H1 (cell line): Measurements from ENCODE around the gene LACTB. TPM values are rescaled to one million over a fixed set of nuclear protein-coding genes. Genes with fewer than 3 reads are reported as not detected.

ENCODE experiments used
- CTCF ChIA-PET: fragments of 300-600 bp; sonication (Branson Sonifier 250); formaldehyde crosslinking; loops from one replicate; lab custom pipeline; 2021; ENCODE audit not compliant: partially characterized antibody; lab: Charles Lee
- POLR2A ChIA-PET: fragments of 300-600 bp; sonication (Branson Sonifier 250); formaldehyde crosslinking; loops from one replicate; lab custom pipeline; 2021; ENCODE audit warnings: inconsistent platforms; ENCODE audit not compliant: partially characterized antibody; lab: Charles Lee
- DNase-seq, 2 experiments: peaks; one replicate each; pipeline versions ENCODE4 v3.0.0 to v3.0.0-alpha.2; 2010 to 2022; ENCODE audit warnings: low spot score in 2 of 2, low read depth in 1 of 2, mixed read lengths in 1 of 2
- FAIRE-seq: peaks from 2 replicates; lab custom pipeline; 2011; peaks lifted over from hg19 to GRCh38; lab: Jason Lieb, UNC
- H2AFZ ChIP-seq: 2 replicates; pipeline ENCODE4 v1.8.1; 2012; ENCODE audit warnings: low read length, inconsistent platforms
- H2AK5ac ChIP-seq: 2 replicates; pipeline ENCODE4 v1.6.1; 2013; ENCODE audit warnings: low read depth, low read length
- H2BK120ac ChIP-seq: replicated peaks from 2 replicates; pipeline ENCODE3; 2013; ENCODE audit warnings: low read depth, low read length, inconsistent platforms
- H2BK12ac ChIP-seq: 2 replicates; pipeline ENCODE4 v1.6.1; 2013; ENCODE audit warnings: low read depth, low read length
- H2BK15ac ChIP-seq: 2 replicates; pipeline ENCODE4 v1.6.1; 2013; ENCODE audit warnings: low read length
- H2BK20ac ChIP-seq: 2 replicates; pipeline ENCODE4 v1.6.1; 2013; ENCODE audit warnings: low read length
- H2BK5ac ChIP-seq: 2 replicates; pipeline ENCODE4 v1.6.1; 2013; ENCODE audit warnings: low read depth, low read length
- H3K14ac ChIP-seq: 2 replicates; pipeline ENCODE4 v1.6.1; 2013; ENCODE audit warnings: inconsistent platforms; ENCODE audit not compliant: insufficient read length
- H3K18ac ChIP-seq: 2 replicates; pipeline ENCODE4 v1.6.1; 2013; ENCODE audit warnings: low read length; ENCODE audit errors: extremely low read depth
- H3K23ac ChIP-seq: 2 replicates; pipeline ENCODE4 v1.6.1; 2013; ENCODE audit warnings: inconsistent platforms; ENCODE audit not compliant: insufficient read length
- H3K23me2 ChIP-seq: 2 replicates; pipeline ENCODE4 v1.6.1; 2013; ENCODE audit warnings: low read depth, low read length
- H3K27ac ChIP-seq: 2 replicates; pipeline ENCODE4 v1.6.1; 2011; ENCODE audit warnings: low read depth, low read length, inconsistent platforms
- H3K27me3 ChIP-seq, 4 experiments: replicated peaks in 1 of 4; 1 replicate in 1 of 4; 2 replicates in 3 of 4; pipeline versions ENCODE4 v1.6.1 to v1.8.1; 2011 to 2013; ENCODE audit warnings: low read length in 3 of 4, mild to moderate bottlenecking in 3 of 4, inconsistent platforms in 2 of 4, mixed read lengths in 2 of 4, moderate library complexity in 1 of 4; ENCODE audit not compliant: control insufficient read depth in 3 of 4, insufficient read depth in 3 of 4; ENCODE audit errors: extremely low read depth in 1 of 4
- H3K36me3 ChIP-seq, 4 experiments: 2 replicates each; pipeline versions ENCODE4 v1.6.1 to v1.8.1; 2011 to 2013; ENCODE audit warnings: mild to moderate bottlenecking in 4 of 4, low read length in 3 of 4, moderate library complexity in 2 of 4, control low read depth in 1 of 4, inconsistent platforms in 1 of 4; ENCODE audit not compliant: insufficient read depth in 4 of 4, control insufficient read depth in 2 of 4
- H3K4ac ChIP-seq: replicated peaks from 2 replicates; pipeline ENCODE3; 2013; ENCODE audit warnings: low read length, low read depth, mixed read lengths, inconsistent platforms; ENCODE audit not compliant: insufficient read length
- H3K4me1 ChIP-seq, 4 experiments: replicated peaks in 1 of 4; 1 replicate in 1 of 4; 2 replicates in 3 of 4; pipeline versions ENCODE4 v1.6.1 to v1.8.1; 2011 to 2013; ENCODE audit warnings: low read length in 3 of 4, inconsistent platforms in 2 of 4, mixed read lengths in 1 of 4; ENCODE audit not compliant: insufficient read depth in 4 of 4, control insufficient read depth in 3 of 4
- H3K4me2 ChIP-seq, 2 experiments: 2 replicates each; pipeline versions ENCODE4 v1.6.1 to v1.8.1; 2011 to 2013; ENCODE audit warnings: low read depth in 2 of 2, low read length in 2 of 2, control low read depth in 1 of 2, inconsistent platforms in 1 of 2, mild to moderate bottlenecking in 1 of 2; ENCODE audit not compliant: insufficient read depth in 1 of 2
- H3K4me3 ChIP-seq, 4 experiments: fragments of 200-600, 300-600 bp in 1 of 4; sonication (generic), shearing (Covaris generic), sonication (Bioruptor Twin) in 1 of 4; 2 replicates each; pipeline versions ENCODE4 v1.5.1 to v1.8.1; 2011 to 2016; ENCODE audit warnings: low read length in 4 of 4, low read depth in 3 of 4, control low read depth in 2 of 4, inconsistent platforms in 2 of 4, mild to moderate bottlenecking in 2 of 4, mixed read lengths in 1 of 4, moderate library complexity in 1 of 4; ENCODE audit not compliant: insufficient read depth in 2 of 4; ENCODE audit errors: extremely low read depth in 1 of 4
- H3K56ac ChIP-seq: replicated peaks from 2 replicates; pipeline ENCODE3; 2013; ENCODE audit warnings: low read depth, mild to moderate bottlenecking, mixed read lengths, low read length, inconsistent platforms; ENCODE audit not compliant: insufficient read length
- H3K79me1 ChIP-seq: 2 replicates; pipeline ENCODE4 v1.6.1; 2013; ENCODE audit warnings: low read depth, low read length, control low read depth
- H3K79me2 ChIP-seq, 2 experiments: 2 replicates each; pipeline versions ENCODE4 v1.6.1 to v1.8.1; 2012 to 2013; ENCODE audit warnings: low read length in 2 of 2, mild to moderate bottlenecking in 2 of 2, inconsistent platforms in 1 of 2; ENCODE audit not compliant: insufficient read depth in 2 of 2, control insufficient read depth in 1 of 2
- H3K9ac ChIP-seq, 4 experiments: replicated peaks in 1 of 4; 1 replicate in 1 of 4; 2 replicates in 3 of 4; pipeline versions ENCODE4 v1.6.1 to v1.8.1; 2011 to 2013; ENCODE audit warnings: low read depth in 3 of 4, low read length in 3 of 4, control low read depth in 2 of 4, mild to moderate bottlenecking in 2 of 4, moderate library complexity in 2 of 4, inconsistent platforms in 1 of 4; ENCODE audit errors: extremely low read depth in 1 of 4
- H3K9me3 ChIP-seq, 2 experiments: 2 replicates each; pipeline versions ENCODE4 v1.6.1 to v1.8.1; 2012 to 2013; ENCODE audit warnings: mild to moderate bottlenecking in 2 of 2, moderate library complexity in 2 of 2, control low read depth in 1 of 2, inconsistent platforms in 1 of 2, low read depth in 1 of 2, low read length in 1 of 2, mixed read lengths in 1 of 2; ENCODE audit not compliant: insufficient read depth in 2 of 2
- H4K20me1 ChIP-seq, 2 experiments: replicated peaks in 1 of 2; 2 replicates each; pipeline versions ENCODE3 to v1.8.1; 2011 to 2013; ENCODE audit warnings: inconsistent platforms in 2 of 2, low read length in 2 of 2, mild to moderate bottlenecking in 1 of 2; ENCODE audit not compliant: insufficient read depth in 2 of 2, control insufficient read depth in 1 of 2
- H4K5ac ChIP-seq: 2 replicates; pipeline ENCODE4 v1.6.1; 2013; ENCODE audit warnings: low read length, low read depth, mixed read lengths, inconsistent platforms; ENCODE audit not compliant: insufficient read length
- H4K8ac ChIP-seq: 2 replicates; pipeline ENCODE4 v1.8.0; 2013; ENCODE audit warnings: mild to moderate bottlenecking, moderate library complexity, low read length, inconsistent platforms; ENCODE audit not compliant: insufficient read depth; ENCODE audit errors: extremely low read depth
- H4K91ac ChIP-seq: replicated peaks from 2 replicates; pipeline ENCODE3; 2013; ENCODE audit warnings: low read length, mixed read lengths, inconsistent platforms; ENCODE audit not compliant: insufficient read length
- EGR1 ChIP-seq: IDR thresholded peaks from 2 replicates; pipeline ENCODE4 v1.6.1; 2011; ENCODE audit warnings: low read depth, low read length, borderline replicate concordance
- WGBS, 2 experiments: shearing (Covaris generic) in 1 of 2; methylation state at CpG; one replicate each; pipeline versions ENCODE4 v1.1.6 to v1.1.7; 2013 to 2015; ENCODE audit warnings: low lambda C conversion rate in 2 of 2, mixed read lengths in 2 of 2, inconsistent platforms in 1 of 2, low coverage in 1 of 2, missing lambda C conversion rate in 1 of 2; ENCODE audit not compliant: insufficient replicate concordance in 2 of 2, insufficient coverage in 1 of 2, insufficient read length in 1 of 2; ENCODE audit errors: extremely low coverage in 1 of 2, missing lambda C conversion rate in 1 of 2; 5-methylcytosine and 5-hydroxymethylcytosine counted together
- polyA plus RNA-seq, 7 experiments: library from polyadenylated mRNA; depleted of rRNA in 3 of 7; stranded (reverse) in 5 of 7; unstranded in 2 of 7; fragments of >200 nt in 5 of 7; fragments of 200-250 nt in 2 of 7; gene quantifications; 1 replicate in 5 of 7; 2 replicates in 1 of 7; 4 replicates in 1 of 7; pipeline versions ENCODE4 v1.2.1 to v1.2.3, GENCODE V29; 2011 to 2013; ENCODE audit warnings: missing spikeins in 2 of 7, mixed read lengths in 2 of 7
- total RNA-seq: library from RNA; stranded (reverse); fragmentation: NEBNext Ultra II Directional; extraction: Animal tissue kit (Norgen Biotek cat#: 25700); gene quantifications from 2 replicates; pipeline ENCODE4 v1.2.1, GENCODE V29; 2021

LACTB gene
- total and polyA plus RNA-seq, 2 of the 8 experiments (the other 6 are each of a cell fraction or from before 2014, with no cell fraction given): 5.8 to 14.9 TPM

GRCh38 chr15:63079947-63080626 is 41.6 kb upstream of the LACTB start:
- no peaks in the 10 kb centered on the region for H3K79me2 ChIP-seq
- no peak overlapping the region for H3K9ac ChIP-seq
- no peak overlapping the region for H2AFZ ChIP-seq
- H2BK12ac ChIP-seq: peak overlapping the region; percentile 3; the same call in 1 of the 2 replicates
- H3K27ac ChIP-seq: no peak overlapping the region
- CTCF ChIA-PET: interaction anchor here (0.5 to 4.3 kb wide), 6 partner anchors 14 to 338 kb away, joined by 3 to 22 read pairs (median 4); no protein-coding TSS in a partner anchor
- no peak overlapping the region for H3K4me2 ChIP-seq
- FAIRE-seq (no peak), DNase-seq (no peak)
- no peak overlapping the region for H2AK5ac ChIP-seq
- no peaks in the 10 kb centered on the region for H4K20me1 ChIP-seq
- H3K14ac ChIP-seq: no peak overlapping the region
- POLR2A ChIA-PET: interaction anchor here (1.1 to 18.5 kb wide), 7 partner anchors 11 to 35 kb away, joined by 3 to 325 read pairs (median 5); no protein-coding TSS in a partner anchor
- no peak overlapping the region for H3K4me3 ChIP-seq
- 89% methylated on average over 13 of the region's 13 CpGs; no CpG with 5 or more reads in 1 of the 2 experiments for WGBS, 2 experiments
- H2BK20ac ChIP-seq: no peak overlapping the region
- H2BK5ac ChIP-seq: no peak overlapping the region
- no peaks in the 10 kb centered on the region for H3K9me3 ChIP-seq
- H3K36me3 ChIP-seq: no peaks in the 10 kb centered on the region
- H4K5ac ChIP-seq: no peak overlapping the region
- no peak overlapping the region for H4K91ac ChIP-seq
- no peaks in the 10 kb centered on the region for H3K79me1 ChIP-seq
- peaks cover 15 to 28% (median 19%) of the 10 kb centered on the region in 4 experiments for H3K4me1 ChIP-seq
- peak overlapping the region; percentile 53; the same call in 1 of the 2 replicates for H2BK15ac ChIP-seq
- no peaks in the 10 kb centered on the region for H3K27me3 ChIP-seq
- no peak for TF ChIP-seq EGR1
- no peak overlapping the region for H3K56ac ChIP-seq
- no peak overlapping the region for H3K23ac ChIP-seq
- H3K23me2 ChIP-seq: no peaks in the 10 kb centered on the region
- no peak overlapping the region; the same call in 1 of the 2 replicates for H3K18ac ChIP-seq
- 0 out of 2 replicates have a peak overlapping the region, but pooled peaks have one; percentile 74 for H4K8ac ChIP-seq
- H2BK120ac ChIP-seq: no peak overlapping the region
- no peak overlapping the region for H3K4ac ChIP-seq
